Measurements from ENCODE around the gene ARRDC3.
A peak's percentile ranks its signal among the peaks of the same experiment; 100 is the strongest.
"Not testable (repeated sequence)": the region's sequence is repeated elsewhere in the genome, so short reads cannot be mapped to it uniquely, and the experiment has no call there.

The ARRDC3 gene

GRCh38 chr5:91332267-91333045 is 50.7 kb downstream of the ARRDC3 start:
- Histone ChIP-seq H3K27me3 (ENCODE audit: insufficient read depth, low read depth) (no peaks in the 10 kb centered on the region), H3K4me3 (IDR thresholded peaks at IDR 0.05; ENCODE audit: insufficient read depth, low read depth, low read length) (no peak overlapping the region), H3K4me1 (ENCODE audit: low read depth, poor library complexity, severe bottlenecking) (peaks cover 35% of the 10 kb centered on the region), H4K20me1 (ENCODE audit: insufficient read depth) (no peaks in the 10 kb centered on the region), H3K79me2 (ENCODE audit: insufficient read depth, low read depth) (no peaks in the 10 kb centered on the region), H3K36me3 (ENCODE audit: insufficient read depth) (no peaks in the 10 kb centered on the region), H3K9ac (peak overlapping the region; percentile 33; the same call in 1 of the 2 replicates), H3K27ac (peak overlapping the region; percentile 65), H3K4me2 (peak overlapping the region; percentile 63), H2AFZ (ENCODE audit: low read depth) (peak overlapping the region; percentile 75)
- no peak for TF ChIP-seq CTCF (conservative IDR thresholded peaks at IDR 0.05; ENCODE audit: low read depth, low read length)

- Histone ChIP-seq H2AFZ (ENCODE audit: low read depth) (peak overlapping the region; percentile 75; the same call in 1 of the 2 replicates), H3K79me2 (ENCODE audit: insufficient read depth, low read depth) (no peaks in the 10 kb centered on the region), H3K27ac (peak overlapping the region; percentile 65), H3K27me3 (ENCODE audit: insufficient read depth, low read depth) (no peaks in the 10 kb centered on the region), H3K4me3 (IDR thresholded peaks at IDR 0.05; ENCODE audit: insufficient read depth, low read depth, low read length) (no peak overlapping the region), H3K4me1 (ENCODE audit: low read depth, poor library complexity, severe bottlenecking) (peaks cover 35% of the 10 kb centered on the region), H3K36me3 (ENCODE audit: insufficient read depth) (no peaks in the 10 kb centered on the region), H4K20me1 (ENCODE audit: insufficient read depth) (no peaks in the 10 kb centered on the region), H3K9ac (peak overlapping the region; percentile 33; the same call in 1 of the 2 replicates), H3K4me2 (peak overlapping the region; percentile 63; the same call in 1 of the 2 replicates)
- TF ChIP-seq CTCF (conservative IDR thresholded peaks at IDR 0.05; ENCODE audit: low read depth, low read length), result no peak
Observed at GRCh38 chr5:91331705-91332104, 51.4 kb downstream of the ARRDC3 start.

- H3K9ac ChIP-seq, result no peak overlapping the region
- no peak overlapping the region; the same call in 1 of the 2 replicates for H3K27ac ChIP-seq
- no peaks in the 10 kb centered on the region for H3K36me3 ChIP-seq (ENCODE audit: insufficient read depth)
- no peak for TF ChIP-seq CTCF (conservative IDR thresholded peaks at IDR 0.05; ENCODE audit: low read depth, low read length)
- no peaks in the 10 kb centered on the region for H3K27me3 ChIP-seq (ENCODE audit: insufficient read depth, low read depth)
- no peak overlapping the region for H3K4me3 ChIP-seq (IDR thresholded peaks at IDR 0.05; ENCODE audit: insufficient read depth, low read depth, low read length)
- H3K79me2 ChIP-seq (ENCODE audit: insufficient read depth, low read depth), result no peaks in the 10 kb centered on the region
- no peak overlapping the region for H3K4me2 ChIP-seq
- peaks cover 35% of the 10 kb centered on the region for H3K4me1 ChIP-seq (ENCODE audit: low read depth, poor library complexity, severe bottlenecking)
- H2AFZ ChIP-seq (ENCODE audit: low read depth), result no peak overlapping the region
- H4K20me1 ChIP-seq (ENCODE audit: insufficient read depth), result no peaks in the 10 kb centered on the region
Observed at GRCh38 chr5:91329283-91329682, 53.8 kb downstream of the ARRDC3 start.

GRCh38 chr5:91328743-91329142 is 54.4 kb downstream of the ARRDC3 start:
- Histone ChIP-seq H3K4me2 (no peak overlapping the region), H3K9ac (no peak overlapping the region), H3K27me3 (ENCODE audit: insufficient read depth, low read depth) (no peaks in the 10 kb centered on the region), H3K79me2 (ENCODE audit: insufficient read depth, low read depth) (no peaks in the 10 kb centered on the region), H2AFZ (ENCODE audit: low read depth) (no peak overlapping the region), H4K20me1 (ENCODE audit: insufficient read depth) (no peaks in the 10 kb centered on the region), H3K4me1 (ENCODE audit: low read depth, poor library complexity, severe bottlenecking) (peaks cover 35% of the 10 kb centered on the region), H3K36me3 (ENCODE audit: insufficient read depth) (no peaks in the 10 kb centered on the region), H3K4me3 (IDR thresholded peaks at IDR 0.05; ENCODE audit: insufficient read depth, low read depth, low read length) (no peak overlapping the region), H3K27ac (no peak overlapping the region)
- no peak for TF ChIP-seq CTCF (conservative IDR thresholded peaks at IDR 0.05; ENCODE audit: low read depth, low read length)

- not testable (repeated sequence) for H4K20me1 ChIP-seq (ENCODE audit: insufficient read depth); H3K27me3 ChIP-seq (ENCODE audit: insufficient read depth, low read depth); H3K4me2 ChIP-seq; H3K4me3 ChIP-seq (IDR thresholded peaks at IDR 0.05; ENCODE audit: insufficient read depth, low read depth, low read length); H2AFZ ChIP-seq (ENCODE audit: low read depth); H3K4me1 ChIP-seq (ENCODE audit: low read depth, poor library complexity, severe bottlenecking); H3K36me3 ChIP-seq (ENCODE audit: insufficient read depth); H3K79me2 ChIP-seq (ENCODE audit: insufficient read depth, low read depth); H3K9ac ChIP-seq; H3K27ac ChIP-seq
Observed at GRCh38 chr5:91322981-91323380, 60.1 kb downstream of the ARRDC3 start.

Measured in KMS-11 (cell line).